Activated B cell treated with CpG ODN at 0.5 μM for 24 hours (primary cell): ENCODE measurements around the gene CD151. TPM values are rescaled to one million over a fixed set of nuclear protein-coding genes. Genes with fewer than 3 reads are reported as not detected.
A peak's percentile ranks its signal among the peaks of the same experiment; 100 is the strongest.

Experiments
- ATAC-seq: fragments of 200-7000 bp; cut with Tn5 transposase; one replicate; pipeline ENCODE4 v1.10.0; 2021; ENCODE audit warnings: low read depth, mild to moderate bottlenecking, moderate library complexity
- CTCF ChIA-PET: fragments of 350-600 bp; sonication (Branson Sonifier 250); formaldehyde crosslinking; loops from one replicate; lab custom pipeline; 2021; ENCODE audit warnings: antibody characterized with exemption; lab: Charles Lee
- POLR2A ChIA-PET: fragments of 350-600 bp; sonication (Branson Sonifier 250); formaldehyde crosslinking; loops from one replicate; lab custom pipeline; 2021; ENCODE audit warnings: antibody characterized with exemption; lab: Charles Lee
- DNase-seq: peaks from one replicate; pipeline ENCODE4 v3.0.0; 2022
- H3K27ac Mint-ChIP-seq: one replicate; pipeline ENCODE4 v1.8.0; 2020; ENCODE audit warnings: mixed read lengths
- H3K27me3 Mint-ChIP-seq: one replicate; pipeline ENCODE4 v1.8.0; 2021; ENCODE audit warnings: mixed read lengths
- H3K36me3 Mint-ChIP-seq: one replicate; pipeline ENCODE4 v1.8.0; 2021; ENCODE audit warnings: low read depth, mixed read lengths
- H3K4me1 Mint-ChIP-seq: one replicate; pipeline ENCODE4 v1.8.0; 2021; ENCODE audit warnings: mixed read lengths
- H3K4me3 Mint-ChIP-seq: one replicate; pipeline ENCODE4 v1.8.0; 2020; ENCODE audit warnings: mild to moderate bottlenecking, mixed read lengths
- H3K9me3 Mint-ChIP-seq: one replicate; pipeline ENCODE4 v1.8.0; 2020; ENCODE audit warnings: mixed read lengths
- CTCF ChIP-seq: fragments of 200-600 bp; IDR thresholded peaks from one replicate; pipeline ENCODE4 v1.8.0; 2022; ENCODE audit warnings: antibody characterized with exemption, mild to moderate bottlenecking
- intact Hi-C: fragments of 100-400 bp; cut with micrococcal nuclease; formaldehyde crosslinking; loops from one replicate; pipeline ENCODE4 v1.15.1; 2024
- total RNA-seq: library from RNA; stranded (reverse); gene quantifications from 2 replicates; pipeline ENCODE4 v1.2.3, GENCODE V29; 2022

The CD151 gene
- total RNA-seq, 1 donor from 2014 or later, result 14.4 TPM

- ATAC-seq, result no peak
- no peaks in the 10 kb centered on the region for H3K9me3 Mint-ChIP-seq
- H3K4me1 Mint-ChIP-seq, result peaks cover 33% of the 10 kb centered on the region
- peaks cover 39% of the 10 kb centered on the region for H3K36me3 Mint-ChIP-seq
- H3K4me3 Mint-ChIP-seq, result peak overlapping the region; percentile 87
- ChIA-PET CTCF (no interaction called here), POLR2A (interaction anchor here (0.6 to 1.3 kb wide), 6 partner anchors 8 to 506 kb away, joined by 3 to 19 read pairs (median 4); partner anchors contain the start of genes PNPLA2 and TSPAN4)
- no peaks in the 10 kb centered on the region for H3K27me3 Mint-ChIP-seq
- DNase-seq, result no peak
- no peak for TF ChIP-seq CTCF
- intact Hi-C loops, result no loop called here
- H3K27ac Mint-ChIP-seq, result peak overlapping the region; percentile 73
Observed at GRCh38 chr11:811446-812245, 21.1 kb upstream of the CD151 start.

GRCh38 chr11:812390-812789 is 20.4 kb upstream of the CD151 start:
- Mint-ChIP-seq H3K36me3 (peaks cover 39% of the 10 kb centered on the region), H3K4me3 (peak overlapping the region; percentile 48), H3K4me1 (peaks cover 33% of the 10 kb centered on the region), H3K9me3 (no peaks in the 10 kb centered on the region), H3K27ac (peak overlapping the region; percentile 41), H3K27me3 (no peaks in the 10 kb centered on the region)
- DNase-seq (no peak), ATAC-seq (no peak)
- intact Hi-C loops, result no loop called here
- ChIA-PET CTCF (no interaction called here), POLR2A (interaction anchor here (0.9 to 1.3 kb wide), 2 partner anchors 17 to 31 kb away, joined by 3 to 4 read pairs; partner anchors contain the start of gene TSPAN4)
- no peak for TF ChIP-seq CTCF

GRCh38 chr11:813072-813455 is 19.7 kb upstream of the CD151 start:
- DNase-seq (no peak), ATAC-seq (no peak)
- Mint-ChIP-seq H3K4me1 (peaks cover 29% of the 10 kb centered on the region), H3K4me3 (no peak overlapping the region), H3K9me3 (no peaks in the 10 kb centered on the region), H3K36me3 (peaks cover 39% of the 10 kb centered on the region), H3K27me3 (no peaks in the 10 kb centered on the region), H3K27ac (no peak overlapping the region)
- CTCF ChIA-PET, result no interaction called here
- TF ChIP-seq CTCF, result no peak
- POLR2A ChIA-PET, result interaction anchor here (0.9 to 1.3 kb wide), 3 partner anchors 16 to 30 kb away, joined by 3 to 4 read pairs (median 4); partner anchors contain the start of gene TSPAN4
- intact Hi-C loops, result no loop called here

GRCh38 chr11:813456-814096 is 19.2 kb upstream of the CD151 start:
- Mint-ChIP-seq H3K27me3 (no peaks in the 10 kb centered on the region), H3K4me3 (no peak overlapping the region), H3K9me3 (no peaks in the 10 kb centered on the region), H3K27ac (no peak overlapping the region), H3K4me1 (peaks cover 27% of the 10 kb centered on the region), H3K36me3 (peaks cover 39% of the 10 kb centered on the region)
- POLR2A ChIA-PET, result interaction anchor here (1.1 kb wide), 1 partner anchor 17 kb away, joined by 4 read pairs; no protein-coding TSS in a partner anchor
- no peak for TF ChIP-seq CTCF
- CTCF ChIA-PET, result no interaction called here
- intact Hi-C loops, result no loop called here
- no peak for DNase-seq
- ATAC-seq, result no peak
